WTC11 (cell line): Measurements from ENCODE around the gene SNCAIP. TPM values are rescaled to one million over a fixed set of nuclear protein-coding genes. Genes with fewer than 3 reads are reported as not detected.

Source experiments
- ATAC-seq: fragments of 200-7000 bp; cut with Tn5 transposase; 2 replicates; pipeline ENCODE4 v1.10.0; 2021; ENCODE audit warnings: mild to moderate bottlenecking, moderate library complexity
- CTCF ChIA-PET: fragments of 300-600 bp; sonication (Branson Sonifier 250); formaldehyde crosslinking; loops from one replicate; lab custom pipeline; 2021; ENCODE audit warnings: antibody characterized with exemption; lab: Charles Lee
- POLR2A ChIA-PET: fragments of 350-600 bp; sonication (Branson Sonifier 250); formaldehyde crosslinking; loops from one replicate; lab custom pipeline; 2021; ENCODE audit warnings: antibody characterized with exemption; lab: Charles Lee
- DNase-seq: peaks from one replicate; pipeline ENCODE4 v3.0.0; 2021; ENCODE audit warnings: low spot score
- H3K27ac Mint-ChIP-seq: 2 replicates; pipeline ENCODE4 v1.8.0; 2021; ENCODE audit warnings: mixed read lengths
- H3K27me3 Mint-ChIP-seq: 2 replicates; pipeline ENCODE4 v1.8.0; 2021; ENCODE audit warnings: low read depth, mild to moderate bottlenecking, moderate library complexity, mixed read lengths
- H3K36me3 Mint-ChIP-seq: 2 replicates; pipeline ENCODE4 v1.8.0; 2021; ENCODE audit warnings: mixed read lengths
- H3K4me1 Mint-ChIP-seq: 2 replicates; pipeline ENCODE4 v1.8.0; 2022; ENCODE audit warnings: mixed read lengths
- H3K4me3 Mint-ChIP-seq: 2 replicates; pipeline ENCODE4 v1.8.0; 2021; ENCODE audit warnings: mild to moderate bottlenecking, moderate library complexity, mixed read lengths
- H3K9me3 Mint-ChIP-seq: 2 replicates; pipeline ENCODE4 v1.8.0; 2021; ENCODE audit warnings: mixed read lengths
- AR ChIP-seq: fragments of 250-450 bp; sonication (Bioruptor Pico); IDR thresholded peaks from 2 replicates; pipeline ENCODE4 v1.9.0; 2021; ENCODE audit warnings: mild to moderate bottlenecking
- CREM ChIP-seq: sonication (generic); formaldehyde crosslinking; IDR thresholded peaks from 2 replicates; pipeline ENCODE4 v1.8.1; 2022; ENCODE audit warnings: mild to moderate bottlenecking, missing genetic modification reagents, moderate library complexity
- E2F1 ChIP-seq: sonication (generic); formaldehyde crosslinking; IDR thresholded peaks from 2 replicates; pipeline ENCODE4 v1.8.0; 2022; ENCODE audit warnings: mild to moderate bottlenecking, missing genetic modification reagents
- ERG ChIP-seq: fragments of 250-450 bp; sonication (Bioruptor Pico); IDR thresholded peaks from 2 replicates; pipeline ENCODE4 v1.8.0; 2021; ENCODE audit warnings: mild to moderate bottlenecking
- GRHL2 ChIP-seq: fragments of 250-450 bp; sonication (Bioruptor Pico); IDR thresholded peaks from 2 replicates; pipeline ENCODE4 v1.8.0; 2022; ENCODE audit warnings: mild to moderate bottlenecking, moderate library complexity; ENCODE audit not compliant: insufficient replicate concordance, severe bottlenecking
- PRDM15 ChIP-seq: sonication (generic); formaldehyde crosslinking; IDR thresholded peaks from 2 replicates; pipeline ENCODE4 v1.8.0; 2022; ENCODE audit warnings: missing genetic modification reagents
- TCF7 ChIP-seq: sonication (generic); formaldehyde crosslinking; IDR thresholded peaks from 2 replicates; pipeline ENCODE4 v1.8.0; 2022; ENCODE audit warnings: mild to moderate bottlenecking, low read depth, missing genetic modification reagents, moderate library complexity
- TEAD1 ChIP-seq: sonication (generic); formaldehyde crosslinking; IDR thresholded peaks from 2 replicates; pipeline ENCODE4 v1.8.0; 2022; ENCODE audit warnings: mild to moderate bottlenecking, missing genetic modification reagents
- TEAD4 ChIP-seq: sonication (generic); formaldehyde crosslinking; IDR thresholded peaks from 2 replicates; pipeline ENCODE4 v1.8.0; 2022; ENCODE audit warnings: mild to moderate bottlenecking, missing genetic modification reagents
- ZNF219 ChIP-seq: sonication (generic); formaldehyde crosslinking; IDR thresholded peaks from 2 replicates; pipeline ENCODE4 v1.8.0; 2023; ENCODE audit warnings: missing genetic modification reagents, mild to moderate bottlenecking, borderline replicate concordance
- total RNA-seq: library from RNA; stranded (reverse); gene quantifications from 3 replicates; pipeline ENCODE4 v1.2.3, GENCODE V29; 2021
- TF ChIP-seq, protein P1 (sequence below): fragments of 250-450 bp; sonication (Bioruptor Pico); IDR thresholded peaks from 2 replicates; pipeline ENCODE4 v1.9.0; 2021; ENCODE audit warnings: moderate library complexity, mild to moderate bottlenecking, inconsistent platforms, borderline replicate concordance
- TF ChIP-seq, protein P2 (sequence below): sonication (generic); formaldehyde crosslinking; IDR thresholded peaks from 2 replicates; pipeline ENCODE4 v1.8.1; 2023; ENCODE audit warnings: mild to moderate bottlenecking, missing genetic modification reagents, borderline replicate concordance

The SNCAIP gene
- total RNA-seq, 1 experiment from 2014 or later = 10.0 TPM

- H3K36me3 Mint-ChIP-seq = no peaks in the 10 kb centered on the region
- ChIA-PET CTCF (no interaction called here), POLR2A (no interaction called here)
- no peaks in the 10 kb centered on the region for H3K9me3 Mint-ChIP-seq
- H3K4me3 Mint-ChIP-seq = no peak overlapping the region
- H3K4me1 Mint-ChIP-seq = peaks cover 66% of the 10 kb centered on the region
- peak overlapping the region; percentile 89; the same call in 1 of the 2 replicates for H3K27ac Mint-ChIP-seq
- ATAC-seq (no peak), DNase-seq (no peak)
- TF ChIP-seq TEAD1 (CRISPR knock-in tag) = no peak
- TF ChIP-seq AR (CRISPR knock-in tag) = no peak
- TF ChIP-seq ZNF219 (CRISPR knock-in tag) = no peak
- TF ChIP-seq E2F1 (CRISPR knock-in tag) = no peak
- no peak for TF ChIP-seq PRDM15 (CRISPR knock-in tag)
- TF ChIP-seq CREM (CRISPR knock-in tag) = no peak
- TF ChIP-seq, protein P1, sequence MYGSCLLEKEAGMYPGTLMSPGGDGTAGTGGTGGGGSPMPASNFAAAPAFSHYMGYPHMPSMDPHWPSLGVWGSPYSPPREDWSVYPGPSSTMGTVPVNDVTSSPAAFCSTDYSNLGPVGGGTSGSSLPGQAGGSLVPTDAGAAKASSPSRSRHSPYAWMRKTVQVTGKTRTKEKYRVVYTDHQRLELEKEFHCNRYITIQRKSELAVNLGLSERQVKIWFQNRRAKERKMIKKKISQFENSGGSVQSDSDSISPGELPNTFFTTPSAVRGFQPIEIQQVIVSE (CRISPR knock-in tag) = no peak
- TF ChIP-seq TEAD4 (CRISPR knock-in tag) = no peak
- TF ChIP-seq ERG (CRISPR knock-in tag) = no peak
- TF ChIP-seq, protein P2, sequence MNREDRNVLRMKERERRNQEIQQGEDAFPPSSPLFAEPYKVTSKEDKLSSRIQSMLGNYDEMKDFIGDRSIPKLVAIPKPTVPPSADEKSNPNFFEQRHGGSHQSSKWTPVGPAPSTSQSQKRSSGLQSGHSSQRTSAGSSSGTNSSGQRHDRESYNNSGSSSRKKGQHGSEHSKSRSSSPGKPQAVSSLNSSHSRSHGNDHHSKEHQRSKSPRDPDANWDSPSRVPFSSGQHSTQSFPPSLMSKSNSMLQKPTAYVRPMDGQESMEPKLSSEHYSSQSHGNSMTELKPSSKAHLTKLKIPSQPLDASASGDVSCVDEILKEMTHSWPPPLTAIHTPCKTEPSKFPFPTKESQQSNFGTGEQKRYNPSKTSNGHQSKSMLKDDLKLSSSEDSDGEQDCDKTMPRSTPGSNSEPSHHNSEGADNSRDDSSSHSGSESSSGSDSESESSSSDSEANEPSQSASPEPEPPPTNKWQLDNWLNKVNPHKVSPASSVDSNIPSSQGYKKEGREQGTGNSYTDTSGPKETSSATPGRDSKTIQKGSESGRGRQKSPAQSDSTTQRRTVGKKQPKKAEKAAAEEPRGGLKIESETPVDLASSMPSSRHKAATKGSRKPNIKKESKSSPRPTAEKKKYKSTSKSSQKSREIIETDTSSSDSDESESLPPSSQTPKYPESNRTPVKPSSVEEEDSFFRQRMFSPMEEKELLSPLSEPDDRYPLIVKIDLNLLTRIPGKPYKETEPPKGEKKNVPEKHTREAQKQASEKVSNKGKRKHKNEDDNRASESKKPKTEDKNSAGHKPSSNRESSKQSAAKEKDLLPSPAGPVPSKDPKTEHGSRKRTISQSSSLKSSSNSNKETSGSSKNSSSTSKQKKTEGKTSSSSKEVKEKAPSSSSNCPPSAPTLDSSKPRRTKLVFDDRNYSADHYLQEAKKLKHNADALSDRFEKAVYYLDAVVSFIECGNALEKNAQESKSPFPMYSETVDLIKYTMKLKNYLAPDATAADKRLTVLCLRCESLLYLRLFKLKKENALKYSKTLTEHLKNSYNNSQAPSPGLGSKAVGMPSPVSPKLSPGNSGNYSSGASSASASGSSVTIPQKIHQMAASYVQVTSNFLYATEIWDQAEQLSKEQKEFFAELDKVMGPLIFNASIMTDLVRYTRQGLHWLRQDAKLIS (CRISPR knock-in tag) = no peak
- no peak for TF ChIP-seq TCF7
- TF ChIP-seq GRHL2 = no peak
- H3K27me3 Mint-ChIP-seq = no peaks in the 10 kb centered on the region
Measured at GRCh38 chr5:122355324-122355723, 43.3 kb downstream of the SNCAIP start.
